HT1080 (cell line): Measurements from ENCODE around the gene SASH1. TPM values are rescaled to one million over a fixed set of nuclear protein-coding genes. Genes with fewer than 3 reads are reported as not detected.

ENCODE experiments used
- DNase-seq: peaks from one replicate; pipeline ENCODE4 v3.0.0-alpha.2; 2015; ENCODE audit warnings: low read depth
- total RNA-seq: library from RNA; depleted of rRNA; stranded (reverse); fragments of >200 nt; shearing (Covaris generic); gene quantifications from 2 replicates; pipeline ENCODE4 v1.2.3, GENCODE V29; 2014

SASH1 gene
- total RNA-seq, 1 experiment from 2014 or later = 11.6 TPM

GRCh38 chr6:148538261-148539190 is 195.9 kb downstream of the SASH1 start:
- DNase-seq = peak; percentile 38

GRCh38 chr6:148543540-148543939 is 200.9 kb downstream of the SASH1 start:
- no peak for DNase-seq

- DNase-seq = no peak
Measured at GRCh38 chr6:148544421-148544820, 201.8 kb downstream of the SASH1 start.

GRCh38 chr6:148545901-148546300 is 203.3 kb downstream of the SASH1 start:
- no peak for DNase-seq

GRCh38 chr6:148547110-148547509 is 204.5 kb downstream of the SASH1 start:
- DNase-seq = no peak

- DNase-seq = no peak
Measured at GRCh38 chr6:148548065-148548748, 205.6 kb downstream of the SASH1 start.

- DNase-seq = no peak
Measured at GRCh38 chr6:148548749-148549140, 206.1 kb downstream of the SASH1 start.

- no peak for DNase-seq
Measured at GRCh38 chr6:148550569-148550968, 207.9 kb downstream of the SASH1 start.

- no peak for DNase-seq
Measured at GRCh38 chr6:148551226-148551625, 208.6 kb downstream of the SASH1 start.

- DNase-seq = no peak
Measured at GRCh38 chr6:148556410-148556809, 213.8 kb downstream of the SASH1 start.

GRCh38 chr6:148557796-148558321 is 215.2 kb downstream of the SASH1 start:
- DNase-seq = peak; percentile 70

- DNase-seq = peak; percentile 66
Measured at GRCh38 chr6:148559848-148560433, 217.3 kb downstream of the SASH1 start.

- DNase-seq = no peak
Measured at GRCh38 chr6:148561629-148562028, 219.0 kb downstream of the SASH1 start.

- no peak for DNase-seq
Measured at GRCh38 chr6:148563066-148563465, 220.4 kb downstream of the SASH1 start.

GRCh38 chr6:148564494-148565035 is 221.9 kb downstream of the SASH1 start:
- no peak for DNase-seq

GRCh38 chr6:148565321-148565926 is 222.8 kb downstream of the SASH1 start:
- DNase-seq = no peak

GRCh38 chr6:148565930-148566663 is 223.5 kb downstream of the SASH1 start:
- DNase-seq = peak; percentile 95

- no peak for DNase-seq
Measured at GRCh38 chr6:148566664-148567350, 224.2 kb downstream of the SASH1 start.

- peak; percentile 35 for DNase-seq
Measured at GRCh38 chr6:148570456-148570855, 227.8 kb downstream of the SASH1 start.
